ENCODE data around the gene CCSER2. TPM values are rescaled to one million over a fixed set of nuclear protein-coding genes. Genes with fewer than 3 reads are reported as not detected.

The CCSER2 gene
- total RNA-seq, 1 experiment from 2014 or later: 28.9 TPM

DNA sequence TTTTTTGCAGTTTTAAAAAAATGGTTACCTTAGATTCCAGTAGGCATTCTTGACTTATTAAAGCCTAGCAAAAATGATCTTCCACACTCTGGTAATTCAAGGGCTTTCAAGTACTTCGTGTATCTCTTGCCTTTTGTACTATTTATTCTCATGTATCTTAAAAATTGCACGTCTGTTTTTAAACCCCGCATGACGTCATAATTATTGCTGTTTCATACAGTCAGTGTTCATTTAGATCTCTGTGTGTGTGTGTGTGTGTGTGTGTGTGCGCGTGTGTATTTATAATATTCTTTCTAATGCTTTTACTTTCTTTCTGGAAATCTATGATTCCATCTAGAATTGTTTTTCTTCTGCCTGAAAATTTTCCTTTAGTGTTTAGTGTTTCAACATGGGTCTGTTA lies 234.2 kb downstream of the CCSER2 start:
- ChIA-PET CTCF (interaction anchor here (1.1 kb wide), 1 partner anchor 13 kb away, joined by 4 read pairs; no protein-coding TSS in a partner anchor), RAD21 (ENCODE audit: low non-redundant PET in 1 of 2, low total read pairs in 2 of 2, uncharacterized antibody in 2 of 2, unreplicated experiment in 2 of 2) (no interaction called here), POLR2A (no interaction called here)
- no peak overlapping the region for H3K4me2 ChIP-seq (ENCODE audit: low read length)
- no peak overlapping the region for H3K4me3 ChIP-seq (replicated peaks in 1 of 2; ENCODE audit: low read depth in 1 of 2, low read length in 2 of 2)
- ATAC-seq (no peak), DNase-seq (ENCODE audit: low read depth, low spot score) (no peak)
- no peak overlapping the region for H3K9ac ChIP-seq (ENCODE audit: low read length)
- TF ChIP-seq ATF3 (IDR thresholded peaks at IDR 0.05): no peak
- no peak for TF ChIP-seq CBX3 (IDR thresholded peaks at IDR 0.05; ENCODE audit: low read depth)
- TF ChIP-seq SP1 (IDR thresholded peaks at IDR 0.05; ENCODE audit: low read depth): no peak
- no peak for TF ChIP-seq YY1 (IDR thresholded peaks at IDR 0.05; ENCODE audit: extremely low read depth, insufficient replicate concordance, low read depth, low read length)
- no peak for TF ChIP-seq REST (IDR thresholded peaks at IDR 0.05; ENCODE audit: low read depth)
- no peak for TF ChIP-seq JUND (IDR thresholded peaks at IDR 0.05)
- no peaks in the 10 kb centered on the region for H3K9me3 ChIP-seq (ENCODE audit: control insufficient read depth in 1 of 2, insufficient read depth in 1 of 2, low read depth in 1 of 2, low read length in 2 of 2)
- no peak overlapping the region for H2AFZ ChIP-seq (ENCODE audit: low read depth, low read length, poor library complexity, severe bottlenecking)
- intact Hi-C loops (cut with micrococcal nuclease): no loop called here
- no peak overlapping the region for H3K27ac ChIP-seq (ENCODE audit: low read depth, low read length)
- no peaks in the 10 kb centered on the region for H4K20me1 ChIP-seq (ENCODE audit: insufficient read depth)
- H3K9me2 ChIP-seq (ENCODE audit: insufficient read depth): no peaks in the 10 kb centered on the region
- H3K36me3 ChIP-seq (ENCODE audit: control insufficient read depth in 1 of 2, insufficient read depth in 2 of 2, low read length in 2 of 2): no peaks in the 10 kb centered on the region
- no peaks in the 10 kb centered on the region for H3K4me1 ChIP-seq (ENCODE audit: control insufficient read depth in 1 of 2, insufficient read depth in 2 of 2, low read length in 2 of 2)
- H3K27me3 ChIP-seq (ENCODE audit: insufficient read depth, low read length): peaks cover 12% of the 10 kb centered on the region; the same call in 1 of the 2 replicates
- H3K79me2 ChIP-seq (ENCODE audit: insufficient read depth, low read length): no peaks in the 10 kb centered on the region
- no TSS peak for BruUV-seq (replicated peaks)

DNA sequence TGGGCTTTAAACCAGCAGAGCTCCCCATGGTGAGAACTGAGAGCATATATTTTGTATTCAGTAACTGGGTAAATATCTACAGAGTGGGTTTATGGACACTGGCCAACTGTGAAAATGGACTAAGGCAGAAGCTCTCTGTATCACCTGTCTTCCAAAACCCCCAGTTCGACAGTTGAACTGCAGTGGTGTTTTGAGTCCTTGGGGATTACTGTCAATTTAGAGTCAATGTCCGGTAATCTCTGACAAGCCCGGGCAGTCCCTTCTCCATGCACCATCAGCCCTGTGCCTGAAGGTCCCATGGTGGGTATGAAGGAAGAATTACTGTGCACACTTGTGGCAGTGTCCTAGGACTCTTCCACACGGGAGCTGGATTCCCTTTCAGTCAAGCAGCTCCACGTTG lies 235.0 kb downstream of the CCSER2 start:
- no peak for DNase-seq (ENCODE audit: low read depth, low spot score)
- no peak overlapping the region for H2AFZ ChIP-seq (ENCODE audit: low read depth, low read length, poor library complexity, severe bottlenecking)
- H3K9ac ChIP-seq (ENCODE audit: low read length): no peak overlapping the region
- no peaks in the 10 kb centered on the region for H4K20me1 ChIP-seq (ENCODE audit: insufficient read depth)
- H3K27ac ChIP-seq (ENCODE audit: low read depth, low read length): no peak overlapping the region
- RAD21 ChIA-PET (ENCODE audit: low non-redundant PET in 1 of 2, low total read pairs in 2 of 2, uncharacterized antibody in 2 of 2, unreplicated experiment in 2 of 2): no interaction called here
- H3K79me2 ChIP-seq (ENCODE audit: insufficient read depth, low read length): no peaks in the 10 kb centered on the region
- POLR2A ChIA-PET: no interaction called here
- no peaks in the 10 kb centered on the region for H3K9me2 ChIP-seq (ENCODE audit: insufficient read depth)
- TF ChIP-seq REST (IDR thresholded peaks at IDR 0.05; ENCODE audit: low read depth) (no peak), RAD21 (IDR thresholded peaks at IDR 0.05; ENCODE audit: low read depth) (no peak), POLR2A (IDR thresholded peaks at IDR 0.05; ENCODE audit: borderline replicate concordance, extremely low read depth, insufficient read depth, insufficient read length) (no peak), EGR1 (IDR thresholded peaks at IDR 0.05; ENCODE audit: low read depth) (no peak), ZBTB33 (IDR thresholded peaks at IDR 0.05; ENCODE audit: extremely low read depth, insufficient replicate concordance, low read length) (no peak)
- no peak overlapping the region for H3K4me3 ChIP-seq (replicated peaks in 1 of 2; ENCODE audit: low read depth in 1 of 2, low read length in 2 of 2)
- intact Hi-C loops (cut with micrococcal nuclease): no loop called here
- H3K9me3 ChIP-seq (ENCODE audit: control insufficient read depth in 1 of 2, insufficient read depth in 1 of 2, low read depth in 1 of 2, low read length in 2 of 2): no peaks in the 10 kb centered on the region
- BruUV-seq (replicated peaks): no TSS peak
- peaks cover 15% of the 10 kb centered on the region; the same call in 1 of the 2 replicates for H3K27me3 ChIP-seq (ENCODE audit: insufficient read depth, low read length)
- H3K36me3 ChIP-seq (ENCODE audit: control insufficient read depth in 1 of 2, insufficient read depth in 2 of 2, low read length in 2 of 2): no peaks in the 10 kb centered on the region
- CTCF ChIA-PET: interaction anchor here (1.1 kb wide), 1 partner anchor 14 kb away, joined by 4 read pairs; no protein-coding TSS in a partner anchor
- no peak for ATAC-seq
- H3K4me1 ChIP-seq (ENCODE audit: control insufficient read depth in 1 of 2, insufficient read depth in 2 of 2, low read length in 2 of 2): no peaks in the 10 kb centered on the region
- no peak overlapping the region for H3K4me2 ChIP-seq (ENCODE audit: low read length)
